Measurements from ENCODE around the gene SSBP4.

The SSBP4 gene

DNA sequence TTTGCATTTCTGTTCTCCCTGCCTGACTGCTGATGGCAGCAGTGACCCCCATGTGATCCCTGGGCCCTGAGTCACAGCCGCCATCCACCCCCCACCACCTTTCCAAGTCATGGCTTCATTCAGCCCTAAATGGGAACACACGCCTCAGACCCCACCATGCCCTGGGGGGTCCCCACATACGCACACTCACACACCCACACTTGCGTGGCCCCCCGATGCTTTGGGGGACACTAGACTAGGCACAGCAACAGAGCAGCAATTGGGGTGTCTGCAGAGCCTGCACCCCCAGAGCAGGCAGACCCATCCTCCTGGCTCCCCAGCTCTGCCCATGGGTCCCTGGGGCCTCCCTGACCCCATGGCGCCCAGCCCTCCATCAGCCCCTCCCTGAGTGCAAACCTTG lies 24.2 kb downstream of the SSBP4 start:
- TF ChIP-seq CTCF (conservative IDR thresholded peaks at IDR 0.05; ENCODE audit: control insufficient read depth, insufficient read depth, low read depth, low read length), result no peak
- no peak for DNase-seq (ENCODE audit: low read depth)
- no peak overlapping the region for H3K4me3 ChIP-seq (ENCODE audit: control insufficient read depth, low read depth, low read length)

- no peak for TF ChIP-seq CTCF (conservative IDR thresholded peaks at IDR 0.05; ENCODE audit: control insufficient read depth, insufficient read depth, low read depth, low read length)
- DNase-seq (ENCODE audit: low read depth), result no peak
- no peak overlapping the region for H3K4me3 ChIP-seq (ENCODE audit: control insufficient read depth, low read depth, low read length)
These were observed 24.6 kb downstream of the SSBP4 start for GRCh38 chr19:18443831-18444230.

- DNase-seq (ENCODE audit: low read depth), result no peak
- TF ChIP-seq CTCF (conservative IDR thresholded peaks at IDR 0.05; ENCODE audit: control insufficient read depth, insufficient read depth, low read depth, low read length), result no peak
- H3K4me3 ChIP-seq (ENCODE audit: control insufficient read depth, low read depth, low read length), result no peak overlapping the region
These were observed 25.3 kb downstream of the SSBP4 start for GRCh38 chr19:18444513-18444912.

- DNase-seq (ENCODE audit: low read depth), result no peak
- no peak overlapping the region for H3K4me3 ChIP-seq (ENCODE audit: control insufficient read depth, low read depth, low read length)
- no peak for TF ChIP-seq CTCF (conservative IDR thresholded peaks at IDR 0.05; ENCODE audit: control insufficient read depth, insufficient read depth, low read depth, low read length)
These were observed 26.2 kb downstream of the SSBP4 start for GRCh38 chr19:18445262-18445948.

DNA sequence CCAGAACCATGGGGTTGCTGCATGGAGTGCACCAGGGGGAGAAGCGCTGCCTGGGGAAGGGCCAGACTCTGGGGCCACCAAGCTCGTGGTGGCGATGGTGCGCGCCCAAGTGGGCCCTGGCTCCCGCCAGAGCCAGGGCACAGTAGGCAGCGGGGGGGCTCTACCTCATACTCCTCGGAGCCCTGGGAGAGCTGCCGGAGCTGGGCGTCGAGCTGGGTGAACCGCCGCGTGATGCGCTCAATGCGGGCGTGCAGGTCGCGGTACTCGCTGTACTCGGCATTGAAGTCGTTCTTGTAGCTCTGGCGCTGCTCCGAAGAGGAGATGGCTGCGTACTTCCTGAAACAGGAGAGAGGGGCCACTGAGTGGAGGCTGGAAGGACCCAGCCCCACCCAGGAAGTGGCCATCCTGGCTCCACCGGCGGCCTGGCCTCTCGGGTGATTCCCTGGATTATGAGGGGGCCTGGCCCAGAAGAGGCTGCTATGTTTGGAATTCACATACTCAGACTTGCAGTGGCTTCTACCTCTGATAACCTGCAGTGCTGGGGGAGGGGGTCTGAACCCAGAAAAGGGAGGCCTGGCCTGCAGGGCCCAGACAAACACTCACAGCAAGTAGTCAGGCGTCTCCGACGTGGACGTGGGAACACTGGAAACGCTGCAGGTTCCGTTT lies 27.1 kb downstream of the SSBP4 start:
- no peak for DNase-seq (ENCODE audit: low read depth)
- H3K4me3 ChIP-seq (ENCODE audit: control insufficient read depth, low read depth, low read length), result no peak overlapping the region
- TF ChIP-seq CTCF (conservative IDR thresholded peaks at IDR 0.05; ENCODE audit: control insufficient read depth, insufficient read depth, low read depth, low read length), result no peak

DNA sequence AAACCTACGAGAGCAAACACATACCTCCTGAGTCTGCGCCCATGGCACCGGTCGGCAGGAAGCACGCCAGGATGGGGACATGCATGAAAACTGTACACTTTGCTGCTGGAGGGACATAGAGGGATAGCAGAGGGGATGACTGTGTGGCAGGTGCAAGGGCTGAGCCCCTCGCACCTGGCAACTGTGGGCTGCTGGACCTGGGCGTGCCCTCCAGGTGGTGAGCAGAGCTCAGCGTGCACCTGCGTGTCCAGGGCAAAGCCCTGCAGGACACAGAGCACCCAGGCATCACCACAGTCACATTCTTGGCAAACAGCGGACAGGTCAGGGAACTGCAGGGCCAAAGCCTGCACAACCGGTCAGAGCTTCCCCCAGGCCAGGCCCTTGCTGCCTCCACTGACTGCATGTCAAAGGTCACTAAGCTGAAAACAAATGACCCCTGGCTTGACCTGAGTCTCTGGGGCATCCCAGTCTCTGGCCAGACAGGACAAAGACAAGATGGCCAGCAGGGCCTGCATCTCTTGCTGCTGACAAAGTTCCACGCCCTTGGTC lies 27.7 kb downstream of the SSBP4 start:
- no peak for TF ChIP-seq CTCF (conservative IDR thresholded peaks at IDR 0.05; ENCODE audit: control insufficient read depth, insufficient read depth, low read depth, low read length)
- no peak overlapping the region for H3K4me3 ChIP-seq (ENCODE audit: control insufficient read depth, low read depth, low read length)
- DNase-seq (ENCODE audit: low read depth), result no peak
